Fibroblast of skin of left biceps (primary cell): ENCODE data around the gene CTDSPL.

Experiments used
- DNase-seq, 2 experiments: peaks; one replicate each; pipeline ENCODE4 v3.0.0-alpha.2; 2013; ENCODE audit warnings: low read depth in 2 of 2

Gene CTDSPL

DNA sequence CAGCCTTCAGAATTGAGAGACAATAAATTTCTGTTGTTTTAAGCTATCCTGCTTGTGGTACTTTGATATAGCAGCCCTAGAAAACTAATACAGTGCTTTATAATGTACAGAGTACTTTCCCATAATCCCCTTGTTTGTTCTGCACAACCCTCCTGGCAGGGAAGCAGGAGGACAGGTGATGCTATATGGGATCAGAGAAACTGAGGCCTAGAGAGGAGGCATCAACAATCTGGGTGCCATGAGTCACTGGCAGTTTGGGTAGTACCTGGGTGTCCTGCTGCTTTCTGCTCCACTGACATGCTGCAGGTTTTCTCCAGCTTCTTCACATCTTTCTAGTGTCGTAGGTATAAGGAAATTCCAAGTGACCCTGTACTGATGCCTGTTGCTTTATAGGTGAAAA is 55.0 kb downstream of the CTDSPL start:
- DNase-seq: no peak

DNA sequence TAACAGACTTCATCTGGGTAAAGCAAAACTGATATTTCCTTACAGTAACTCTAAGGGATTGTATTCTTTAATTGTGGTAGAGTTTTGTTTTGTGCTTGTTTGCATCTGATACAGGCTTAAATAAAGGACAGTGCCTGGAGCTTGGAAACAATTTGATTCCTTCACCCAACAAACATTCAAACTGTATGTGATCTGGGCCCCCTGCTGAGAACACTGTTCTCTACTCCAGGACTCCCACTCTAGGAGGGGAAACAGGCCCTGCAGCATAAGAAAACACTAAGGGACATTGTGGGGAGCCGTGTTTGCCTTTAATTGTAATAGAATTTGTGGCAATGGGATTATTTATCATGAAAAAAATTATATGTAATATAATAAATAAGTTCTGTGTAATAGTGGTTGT is 56.9 kb downstream of the CTDSPL start:
- DNase-seq: no peak

DNA sequence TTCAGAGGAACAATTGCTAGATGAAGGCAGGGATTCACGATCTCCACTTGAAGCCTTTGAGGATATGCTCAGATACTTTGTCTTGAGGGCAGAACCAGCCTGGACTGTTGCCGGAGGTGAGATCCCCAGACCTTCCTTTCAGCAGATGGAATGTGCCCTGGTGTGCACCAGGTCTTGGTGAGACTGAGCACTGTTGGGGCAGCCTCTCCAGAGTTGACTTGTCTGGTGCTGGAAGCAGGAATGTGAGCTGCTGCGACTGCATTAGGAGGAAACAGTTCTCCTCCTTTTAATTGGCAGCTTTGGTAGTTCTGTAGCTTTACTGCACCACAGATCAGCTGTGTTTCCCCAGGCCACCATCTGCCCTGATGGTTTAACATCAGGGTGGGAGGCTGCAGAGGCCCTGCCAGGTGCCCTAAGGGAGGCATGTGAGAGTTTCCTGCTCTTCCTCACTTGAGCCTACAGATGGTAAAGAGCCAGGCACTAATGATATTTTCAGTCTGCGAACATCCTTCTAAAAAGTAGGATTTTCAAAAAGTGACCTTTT is 58.5 kb downstream of the CTDSPL start:
- DNase-seq: no peak

GRCh38 chr3:37921025-37921424 is 59.3 kb downstream of the CTDSPL start:
- no peak for DNase-seq

DNA sequence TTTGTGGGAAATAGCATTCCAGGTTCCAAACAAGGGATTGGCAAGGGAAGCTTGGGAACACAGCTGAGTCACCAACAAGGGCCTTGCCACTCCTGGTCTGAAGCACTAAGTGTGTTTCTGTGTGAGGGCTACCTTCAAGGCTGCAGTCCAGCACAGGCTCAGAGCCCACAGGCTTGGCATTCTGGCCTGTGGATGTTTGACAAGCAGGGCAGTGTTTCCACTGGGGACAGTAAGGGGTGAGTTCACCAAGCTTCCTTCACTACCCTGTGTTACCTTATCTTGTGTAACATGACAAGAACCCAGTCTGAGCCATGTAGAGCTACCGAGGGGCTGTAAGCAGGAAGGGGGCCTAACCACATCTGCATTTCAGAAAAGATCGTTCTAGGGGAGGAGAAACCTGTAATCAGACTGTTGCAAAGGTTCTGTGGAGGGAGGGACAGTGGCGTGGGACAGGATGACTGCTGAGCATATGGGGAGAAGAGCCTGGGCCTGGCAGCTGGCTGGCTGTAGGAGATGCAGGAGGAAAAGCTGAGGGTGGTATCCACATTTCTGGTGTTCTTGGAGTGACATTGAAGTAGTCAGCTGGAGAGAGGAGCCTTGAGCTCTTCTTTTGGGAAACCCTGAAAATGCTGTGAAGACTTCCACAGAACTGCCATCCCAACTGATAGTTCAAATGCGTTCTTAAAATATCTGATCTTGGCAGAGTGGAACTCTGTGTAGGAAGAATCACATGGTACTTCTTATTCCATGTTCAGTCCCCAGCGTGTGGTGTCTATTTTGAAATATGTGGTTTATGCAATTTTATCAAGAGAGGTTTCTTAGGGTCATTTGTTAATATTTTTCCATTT is 61.3 kb downstream of the CTDSPL start:
- no peak for DNase-seq

DNA sequence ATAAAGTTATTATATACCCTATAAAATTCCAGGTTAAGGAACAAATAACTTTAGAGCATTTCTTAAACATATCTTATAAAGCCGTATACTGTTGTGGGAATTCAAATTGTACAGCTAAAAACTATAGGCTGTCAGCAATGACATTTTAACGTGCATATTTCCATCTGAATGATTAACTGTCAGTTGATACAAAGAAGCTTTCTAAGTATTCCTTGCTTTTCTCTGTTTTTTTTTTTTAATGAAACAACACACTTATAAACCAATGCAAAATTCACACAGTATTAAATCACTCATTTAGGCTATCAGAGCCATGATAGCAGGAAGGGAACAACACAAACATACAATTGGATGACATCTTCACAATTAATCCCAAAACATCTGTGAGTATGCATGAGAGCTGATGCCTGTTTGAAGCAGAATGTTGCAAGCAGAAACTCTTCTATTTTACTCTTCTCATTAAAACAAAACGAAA is 61.9 kb downstream of the CTDSPL start:
- no peak for DNase-seq

DNA sequence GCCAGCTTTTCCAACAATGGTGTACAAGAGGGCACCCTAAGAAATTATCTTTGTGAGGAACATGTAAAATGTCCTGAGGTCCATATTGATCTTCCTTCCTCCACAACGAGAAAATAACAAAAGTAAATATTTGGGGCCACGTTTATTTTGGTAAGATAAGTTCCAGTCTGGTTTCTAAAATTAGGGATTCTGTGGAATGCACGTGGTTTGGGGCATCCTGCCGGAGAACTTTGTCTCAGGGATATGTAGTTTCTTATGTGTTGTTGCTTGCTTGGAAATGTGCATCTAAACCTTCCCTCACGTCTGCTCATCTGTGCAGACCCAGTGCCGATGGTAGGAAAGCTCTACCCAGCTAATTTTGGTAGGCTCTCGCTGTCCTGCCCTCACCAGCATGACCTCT is 62.8 kb downstream of the CTDSPL start:
- DNase-seq: no peak

- no peak for DNase-seq
Observed at GRCh38 chr3:37925157-37925556, 63.5 kb downstream of the CTDSPL start.

DNA sequence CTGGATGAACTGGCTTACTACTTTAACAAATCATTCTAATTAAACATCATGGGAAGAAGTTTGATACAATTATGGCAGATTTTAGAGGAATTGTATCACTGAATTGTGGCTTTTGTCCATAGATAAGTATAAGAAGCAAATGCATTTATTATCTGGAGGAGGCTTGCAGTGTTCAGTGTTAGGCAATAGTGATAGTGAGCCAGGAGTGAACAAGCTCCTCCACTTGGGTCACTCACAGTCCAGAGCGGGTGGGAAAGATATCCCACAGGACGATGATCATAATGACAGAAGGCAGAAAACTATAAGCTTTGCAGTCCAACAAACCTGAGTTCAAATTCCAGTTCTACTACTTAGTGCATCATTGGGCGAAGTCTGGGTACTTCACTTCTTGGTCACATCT is 64.9 kb downstream of the CTDSPL start:
- no peak for DNase-seq

DNA sequence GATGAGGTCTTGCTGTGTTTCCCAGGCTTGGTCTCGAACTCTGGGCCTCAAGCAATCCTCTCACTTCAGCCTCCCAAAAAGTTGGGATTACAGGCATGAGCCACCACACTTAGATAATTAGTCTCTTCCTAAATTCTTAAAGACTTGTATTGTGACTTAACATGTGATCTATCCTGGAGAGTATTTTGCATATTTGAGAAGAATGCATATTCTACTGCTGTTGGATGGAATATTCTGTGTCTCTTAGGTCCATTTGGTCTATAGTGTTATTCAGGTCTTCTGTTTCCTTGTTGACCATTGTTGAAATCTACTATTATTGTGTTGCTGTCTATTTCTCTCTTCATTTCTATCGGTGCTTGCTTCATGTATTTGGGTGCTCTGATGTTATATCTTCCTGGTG is 68.8 kb downstream of the CTDSPL start:
- no peak for DNase-seq

- DNase-seq: no peak
Observed at GRCh38 chr3:37932505-37932904, 70.8 kb downstream of the CTDSPL start.

GRCh38 chr3:37934631-37935289 is 73.1 kb downstream of the CTDSPL start:
- no peak for DNase-seq

DNA sequence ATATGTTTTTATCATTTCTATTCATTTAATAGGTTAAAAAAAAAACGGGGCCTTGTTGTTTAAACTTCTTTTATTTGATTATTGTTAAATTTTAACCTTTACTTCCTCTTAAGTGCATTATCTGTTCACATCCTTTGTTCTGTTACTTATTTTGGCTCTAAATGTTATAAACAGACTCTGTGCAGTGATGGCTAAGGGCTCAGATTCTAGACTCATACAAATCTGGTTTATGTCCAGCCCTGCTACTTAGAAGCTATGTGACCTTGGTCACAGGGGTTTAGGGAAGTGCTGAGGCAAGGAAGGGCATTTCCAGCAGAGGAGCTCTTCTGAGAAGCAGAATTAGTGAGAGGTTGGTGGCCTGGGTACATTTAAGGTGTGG is 73.6 kb downstream of the CTDSPL start:
- DNase-seq: no peak

DNA sequence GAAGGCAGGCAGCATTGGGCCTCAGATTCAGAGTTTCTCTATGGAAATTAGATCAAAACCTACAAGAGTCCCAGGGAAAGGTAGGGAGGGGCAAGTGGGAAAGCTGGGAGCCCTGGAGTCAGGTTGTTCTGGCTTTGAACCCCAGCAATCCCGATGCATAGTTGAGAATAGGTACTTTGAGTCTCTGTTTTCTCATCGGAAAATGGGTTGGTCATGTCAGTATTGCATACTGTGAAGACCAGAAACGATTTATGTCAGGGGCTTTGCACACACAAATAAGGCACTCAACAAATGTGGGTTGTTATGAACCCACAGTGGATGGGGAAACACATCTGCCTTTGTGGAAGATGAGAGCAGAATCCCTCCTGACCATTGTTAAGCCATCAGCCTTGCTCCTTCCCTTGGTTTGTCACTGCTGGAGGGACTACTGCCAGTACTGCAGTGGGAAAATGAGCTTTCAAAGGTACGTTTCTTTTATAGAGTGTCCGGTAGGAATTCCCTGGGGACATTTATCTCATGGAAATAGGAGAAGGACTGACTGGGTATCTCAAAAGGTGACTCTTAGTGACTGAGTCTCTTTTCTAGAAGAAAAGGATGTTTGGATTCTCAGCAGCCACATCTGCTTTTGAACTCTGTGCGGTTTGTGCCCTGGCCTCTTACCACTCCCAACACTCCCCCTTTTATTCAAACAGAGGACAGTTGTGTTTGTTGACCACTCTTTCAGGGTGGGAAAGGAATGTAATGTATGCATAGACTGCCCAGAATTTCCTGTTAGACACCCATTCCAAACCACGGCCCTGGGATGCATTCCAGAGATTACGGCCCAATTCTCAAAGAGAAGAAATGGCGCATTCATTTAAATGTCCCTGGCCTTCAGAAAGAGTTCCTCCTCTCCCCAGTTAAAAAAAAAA is 74.3 kb downstream of the CTDSPL start:
- peak; percentile 89 to 92 for DNase-seq

GRCh38 chr3:37937156-37937555 is 75.5 kb downstream of the CTDSPL start:
- DNase-seq: no peak

GRCh38 chr3:37938011-37938410 is 76.3 kb downstream of the CTDSPL start:
- DNase-seq: no peak

GRCh38 chr3:37940242-37940908 is 78.7 kb downstream of the CTDSPL start:
- DNase-seq: no peak

GRCh38 chr3:37941608-37942508 is 80.2 kb downstream of the CTDSPL start:
- no peak for DNase-seq

- DNase-seq: no peak
Observed at GRCh38 chr3:37942646-37943045, 81.0 kb downstream of the CTDSPL start.

GRCh38 chr3:37943126-37943525 is 81.4 kb downstream of the CTDSPL start:
- DNase-seq: no peak
